Epithelial cell of prostate (primary cell): ENCODE results near the gene CENPS.

Experiments
- DNase-seq: peaks from one replicate; pipeline ENCODE4 v3.0.0-alpha.2; 2011; ENCODE audit warnings: low read depth, low spot score
- H3K27ac ChIP-seq: fragments of 450-650 bp; 2 replicates; pipeline ENCODE4 v1.5.1; 2017; ENCODE audit warnings: mild to moderate bottlenecking

CENPS gene

GRCh38 chr1:10489291-10490055 lies 59.2 kb downstream of the CENPS start:
- H3K27ac ChIP-seq: no peak overlapping the region
- no peak for DNase-seq

DNA sequence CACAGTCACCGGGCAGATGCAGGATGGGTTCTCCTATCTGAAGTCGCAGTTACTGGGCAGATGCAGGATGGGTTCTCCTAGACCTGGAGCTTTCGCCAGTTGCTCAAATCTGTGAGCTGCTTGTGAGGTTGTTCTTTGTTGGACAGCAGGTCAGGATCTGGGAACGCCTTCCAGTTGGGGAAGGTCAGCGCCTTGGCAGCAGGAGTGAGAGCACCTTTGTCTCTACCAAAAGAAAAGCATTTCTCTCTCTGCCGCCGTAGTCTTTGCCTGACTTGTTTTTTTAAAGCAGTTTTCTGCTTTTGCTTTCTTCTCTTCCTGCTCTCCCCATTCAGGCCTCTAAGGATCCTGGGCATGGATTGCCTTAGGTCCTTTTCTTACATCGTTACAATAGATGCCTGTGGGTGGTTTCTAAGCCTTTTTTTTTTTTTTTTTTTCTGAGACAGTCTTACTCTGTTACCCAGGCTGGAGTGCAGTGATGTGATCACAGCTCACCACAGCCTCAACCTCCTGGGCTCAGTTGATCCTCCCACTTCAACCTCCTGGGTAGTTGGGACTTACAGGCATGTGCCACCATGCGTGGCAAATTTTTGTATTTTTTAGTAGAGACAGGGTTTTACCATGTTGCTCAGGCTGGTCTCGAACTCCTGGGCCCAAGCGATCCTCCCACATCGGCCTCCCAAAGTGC lies 60.2 kb downstream of the CENPS start:
- H3K27ac ChIP-seq: no peak overlapping the region
- DNase-seq: no peak
